K562 (cell line): ENCODE results near the gene SNPH.

Experiments
- MYBL2 ChIP-seq, 2 experiments: fragments of 450-650 bp in 1 of 2; sonication (generic) in 1 of 2; formaldehyde crosslinking in 1 of 2; IDR thresholded peaks; 2 replicates each; pipeline versions ENCODE4 v1.6.1 to v1.8.1; 2017 to 2022; ENCODE audit warnings: borderline replicate concordance in 1 of 2, inconsistent platforms in 1 of 2, low read depth in 1 of 2, mild to moderate bottlenecking in 1 of 2, missing genetic modification reagents in 1 of 2, moderate library complexity in 1 of 2
- USF2 ChIP-seq: sonication (generic); formaldehyde crosslinking; IDR thresholded peaks from 2 replicates; pipeline ENCODE4 v1.5.0; 2020; ENCODE audit warnings: missing genetic modification reagents

- no peak for TF ChIP-seq MYBL2 (IDR thresholded peaks at IDR 0.05; ENCODE audit: low read depth)
- TF ChIP-seq MYBL2 (CRISPR knock-in tag; IDR thresholded peaks at IDR 0.05; ENCODE audit: borderline replicate concordance), result no peak
- TF ChIP-seq USF2 (CRISPR knock-in tag), result no peak
Observed at GRCh38 chr20:1287787-1288569, 21.9 kb downstream of the SNPH start.
